GM19455 (cell line): ENCODE results near the gene NHSL1.

ENCODE experiments used
- ATAC-seq: cut with Tn5 transposase; IDR thresholded peaks from one replicate; pipeline ENCODE4 v1.9.1; 2021; ENCODE audit not compliant: unreplicated experiment

The NHSL1 gene

DNA sequence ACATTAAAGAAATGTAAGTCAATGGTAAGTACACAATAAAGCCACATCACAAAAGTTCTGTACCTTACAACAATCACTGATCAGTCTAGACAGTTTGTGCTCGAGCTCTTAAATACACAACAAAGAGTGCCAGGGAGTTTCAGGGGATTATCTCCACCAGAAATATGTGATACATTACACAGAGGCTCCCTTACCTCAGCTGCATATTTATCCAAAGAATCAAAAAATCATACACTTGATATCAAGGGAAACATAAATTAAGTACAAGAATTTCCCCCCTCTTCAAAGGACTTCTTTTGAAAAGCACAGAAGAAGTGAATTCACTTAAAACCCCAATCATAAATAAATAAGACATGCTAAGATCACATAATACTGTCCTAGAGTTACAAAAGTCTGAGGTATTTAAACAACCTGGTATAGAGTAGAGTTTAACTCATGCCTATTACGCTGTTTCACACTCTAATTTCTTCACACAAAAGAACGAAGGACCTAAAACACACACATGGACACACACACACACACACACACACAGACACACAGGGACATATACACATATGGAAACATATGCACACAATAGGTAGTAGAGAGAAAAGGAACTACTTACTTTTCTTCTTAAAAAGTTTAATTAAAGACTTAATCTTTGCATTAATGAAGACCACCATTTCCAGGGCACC is 528 bp downstream of the NHSL1 start:
- no peak for ATAC-seq

GRCh38 chr6:138497286-138497685 is 2.0 kb downstream of the NHSL1 start:
- no peak for ATAC-seq

DNA sequence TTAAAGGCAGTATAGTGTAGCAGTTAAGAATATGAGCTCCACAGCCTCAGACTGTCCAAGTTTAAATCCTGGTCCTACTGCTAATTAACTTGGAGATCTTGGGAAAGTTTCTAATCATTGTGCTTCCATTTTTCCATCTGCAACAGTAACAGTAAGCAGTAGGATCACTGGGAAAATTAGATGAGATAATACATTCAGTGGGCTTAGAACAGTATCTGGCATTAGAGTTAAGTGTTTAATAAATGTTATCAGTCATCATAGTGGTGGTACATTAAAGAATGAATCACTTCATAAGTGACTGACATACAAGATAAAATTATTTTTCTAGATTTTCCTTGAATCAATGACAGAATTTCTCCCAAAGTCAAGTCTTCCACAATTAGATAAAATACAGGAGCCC is 5.0 kb downstream of the NHSL1 start:
- no peak for ATAC-seq

GRCh38 chr6:138493413-138493812 is 5.9 kb downstream of the NHSL1 start:
- no peak for ATAC-seq

GRCh38 chr6:138492871-138493270 is 6.4 kb downstream of the NHSL1 start:
- no peak for ATAC-seq

GRCh38 chr6:138492113-138492512 is 7.2 kb downstream of the NHSL1 start:
- no peak for ATAC-seq

DNA sequence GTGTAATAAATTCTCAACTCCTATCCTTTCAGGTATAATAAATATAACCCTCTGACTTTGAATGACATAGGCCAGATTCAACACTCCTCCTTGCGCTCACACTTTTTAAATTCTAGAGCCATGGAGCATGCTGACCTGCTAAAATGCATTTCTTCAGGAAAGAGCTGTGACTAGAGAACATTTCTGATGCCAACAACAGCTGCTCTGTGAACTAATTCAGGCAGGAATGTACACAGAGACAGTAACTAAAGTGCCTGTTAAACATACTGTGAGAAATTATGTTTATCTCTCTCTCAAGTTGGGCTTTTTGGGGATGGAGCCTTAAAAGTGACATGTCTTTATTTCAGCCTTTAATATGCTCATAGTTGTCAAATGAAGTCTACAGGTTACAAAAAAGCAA is 8.3 kb downstream of the NHSL1 start:
- no peak for ATAC-seq

GRCh38 chr6:138489846-138490245 is 9.4 kb downstream of the NHSL1 start:
- ATAC-seq, result no peak

- no peak for ATAC-seq
Observed at GRCh38 chr6:138487102-138487604, 12.1 kb downstream of the NHSL1 start.

DNA sequence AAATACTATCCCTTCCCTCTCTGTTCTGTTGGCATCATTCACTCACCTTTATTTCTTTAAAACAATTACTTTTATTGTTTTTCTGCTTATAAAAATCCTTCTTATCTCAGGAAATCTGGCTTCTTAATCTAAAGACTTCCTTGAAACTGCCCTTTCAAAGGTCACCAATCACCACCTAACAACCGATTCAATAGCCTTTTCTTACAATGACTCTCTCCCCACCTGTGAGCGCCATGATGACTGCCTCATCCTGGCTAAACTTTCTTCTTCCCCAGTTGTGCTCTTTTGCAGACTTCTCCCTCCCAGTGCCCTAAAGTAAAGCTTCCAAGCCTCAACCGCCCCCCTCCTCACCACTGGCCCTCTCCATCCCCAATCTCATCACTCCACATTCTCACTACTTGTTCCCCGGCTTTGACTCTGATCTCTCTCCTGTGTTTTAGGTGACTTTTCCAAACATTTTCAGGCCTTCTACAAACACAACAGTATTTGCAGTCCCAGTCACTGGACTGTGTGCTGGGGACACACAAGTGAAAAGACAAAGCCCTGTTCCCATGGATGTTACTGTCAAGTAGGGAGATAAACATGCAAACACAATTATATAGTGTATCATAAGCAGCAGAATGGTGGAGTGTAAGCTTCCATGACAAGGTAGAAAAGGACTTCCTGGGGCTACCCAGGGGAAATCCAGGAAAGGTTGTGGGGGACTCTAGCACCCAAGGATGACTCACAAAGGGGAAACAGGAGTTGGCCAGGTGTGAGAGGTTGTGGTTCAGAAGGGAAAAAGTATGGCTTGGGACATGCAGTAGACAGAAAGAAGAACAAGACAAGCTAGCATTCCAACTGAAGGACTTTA is 12.8 kb downstream of the NHSL1 start:
- no peak for ATAC-seq

DNA sequence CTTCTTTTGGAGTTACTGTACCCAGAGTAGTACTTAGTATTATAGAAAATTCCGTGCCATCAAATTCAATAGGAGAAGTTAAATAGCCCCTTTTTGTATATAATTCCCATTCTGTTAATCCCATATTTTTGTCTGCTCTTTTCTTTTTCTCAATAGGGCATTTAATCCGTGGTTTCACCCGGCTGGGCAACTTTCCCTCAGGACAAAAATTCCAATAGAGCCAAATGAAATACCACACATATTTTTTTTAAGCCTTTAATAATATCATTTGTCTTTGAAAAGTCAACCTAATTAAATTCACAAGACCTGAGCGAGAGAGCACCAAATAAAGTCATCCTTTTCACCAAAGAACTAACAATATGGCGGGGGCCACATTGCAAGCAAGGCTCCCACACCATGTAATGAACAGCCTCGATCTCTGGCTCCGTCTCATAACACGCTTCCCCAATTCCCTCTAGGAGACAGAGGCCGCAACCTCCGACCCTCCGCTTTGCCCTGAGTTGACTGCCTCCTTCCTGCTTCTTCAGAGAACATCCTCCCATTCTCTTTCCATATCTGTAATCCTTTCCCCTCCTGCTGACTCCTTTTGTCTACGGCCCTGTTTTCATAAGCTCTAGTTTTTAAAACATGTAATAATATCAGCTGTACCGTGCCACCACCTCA is 13.6 kb downstream of the NHSL1 start:
- ATAC-seq, result no peak

- ATAC-seq, result no peak
Observed at GRCh38 chr6:138485005-138485545, 14.2 kb downstream of the NHSL1 start.

DNA sequence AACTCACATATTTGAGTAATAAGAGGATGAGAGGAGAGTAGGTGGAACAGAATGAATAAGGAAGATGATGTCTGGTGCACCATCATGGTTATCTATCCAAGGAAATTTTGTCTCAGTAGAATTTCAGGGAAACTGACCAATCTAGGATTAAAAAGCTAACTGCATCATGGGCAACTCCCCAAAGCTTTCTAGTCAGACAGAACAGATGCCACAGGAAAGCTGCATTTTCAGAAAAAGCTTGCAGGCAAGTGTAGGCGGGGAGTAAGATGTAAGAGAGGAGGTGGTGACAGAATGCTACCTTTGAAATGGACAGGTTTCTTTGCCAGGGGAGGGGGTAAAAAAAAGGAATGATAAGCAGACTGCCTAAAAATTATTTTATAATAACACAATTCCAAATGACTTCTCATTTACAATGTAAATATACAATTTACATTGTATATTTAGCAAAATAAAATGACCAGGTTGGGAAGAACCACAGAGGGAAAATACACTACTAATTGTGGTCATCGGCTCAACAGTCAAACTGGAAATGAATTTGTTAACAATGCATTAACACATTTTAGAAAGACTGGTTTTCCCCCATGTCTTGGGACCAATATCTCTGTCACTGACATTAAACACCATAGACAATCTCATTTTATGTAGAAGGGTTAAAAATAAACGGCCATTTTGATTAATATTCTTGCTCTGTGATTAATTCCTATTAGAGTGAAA is 15.1 kb downstream of the NHSL1 start:
- ATAC-seq, result no peak

DNA sequence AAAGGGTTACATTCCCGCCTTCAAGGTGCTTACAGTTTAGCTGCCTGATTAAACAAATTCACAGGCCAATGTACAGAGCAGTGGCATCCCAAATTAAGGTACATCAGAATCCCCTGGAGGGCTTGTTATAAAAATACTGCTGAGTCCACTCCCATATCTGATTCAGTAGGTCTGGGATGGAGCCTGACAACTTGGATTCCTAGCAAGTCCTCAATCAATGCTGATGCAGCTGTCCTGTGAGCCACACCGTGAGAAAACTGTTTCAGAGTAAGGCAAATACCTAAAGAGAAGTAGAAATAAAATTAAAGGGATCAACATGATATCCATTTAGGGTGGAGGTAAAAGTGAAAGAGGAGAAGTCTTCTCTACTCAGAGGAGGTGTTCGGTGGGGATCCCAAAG is 16.5 kb downstream of the NHSL1 start:
- ATAC-seq, result no peak

DNA sequence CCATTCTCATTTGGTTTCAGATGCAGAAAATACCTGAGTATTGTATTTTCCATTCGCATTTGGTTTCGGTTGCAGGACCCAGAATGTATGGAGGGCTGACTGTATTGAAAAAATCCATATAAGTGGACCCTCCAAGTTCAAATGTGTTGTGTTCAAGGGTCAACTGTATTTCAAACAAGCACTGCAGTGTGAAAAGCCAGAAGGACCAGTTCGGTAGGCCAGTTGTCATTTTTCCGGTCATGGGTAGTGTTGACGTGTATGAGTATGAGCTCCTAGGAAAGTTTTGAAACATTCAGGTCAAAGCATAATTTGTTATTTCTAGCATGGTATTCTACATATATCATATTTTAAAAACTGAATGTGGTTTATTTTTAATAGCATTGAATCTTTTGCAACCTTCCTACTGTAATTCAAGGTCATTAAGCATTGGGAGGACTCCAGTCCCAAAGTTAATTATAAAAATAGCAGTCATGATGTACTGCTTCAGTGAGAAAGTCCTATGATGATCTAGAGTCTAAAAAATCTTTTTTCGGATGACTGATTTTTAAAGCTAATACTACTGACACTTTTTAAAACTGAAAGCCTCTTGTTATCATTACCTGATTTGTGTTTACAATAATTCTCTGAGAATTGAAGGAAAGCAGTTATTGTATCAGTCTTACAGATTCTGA is 18.9 kb downstream of the NHSL1 start:
- ATAC-seq, result no peak

GRCh38 chr6:138477913-138478539 is 21.3 kb downstream of the NHSL1 start:
- ATAC-seq, result no peak

DNA sequence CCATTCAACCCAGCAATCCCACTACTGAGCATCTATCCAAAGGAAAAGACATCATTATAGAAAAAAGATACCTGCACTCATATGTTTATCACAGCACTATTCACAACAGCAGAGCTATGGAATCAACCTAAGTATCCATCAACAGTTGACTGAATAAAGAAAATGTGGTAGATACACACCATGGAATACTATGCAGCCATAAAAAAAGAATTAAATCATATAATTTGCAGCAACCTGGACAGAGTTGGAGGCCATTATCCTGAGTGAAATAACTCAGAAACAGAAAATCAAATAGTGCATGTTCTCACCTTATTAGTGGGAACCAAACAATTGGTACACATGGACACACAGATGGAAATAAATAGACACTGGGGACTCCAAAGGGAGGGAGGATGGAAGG is 23.2 kb downstream of the NHSL1 start:
- no peak for ATAC-seq

GRCh38 chr6:138473144-138473543 is 26.1 kb downstream of the NHSL1 start:
- no peak for ATAC-seq

GRCh38 chr6:138468320-138469015 is 30.8 kb downstream of the NHSL1 start:
- no peak for ATAC-seq
